ENCODE data around the gene DPYD.

Gene DPYD

DNA sequence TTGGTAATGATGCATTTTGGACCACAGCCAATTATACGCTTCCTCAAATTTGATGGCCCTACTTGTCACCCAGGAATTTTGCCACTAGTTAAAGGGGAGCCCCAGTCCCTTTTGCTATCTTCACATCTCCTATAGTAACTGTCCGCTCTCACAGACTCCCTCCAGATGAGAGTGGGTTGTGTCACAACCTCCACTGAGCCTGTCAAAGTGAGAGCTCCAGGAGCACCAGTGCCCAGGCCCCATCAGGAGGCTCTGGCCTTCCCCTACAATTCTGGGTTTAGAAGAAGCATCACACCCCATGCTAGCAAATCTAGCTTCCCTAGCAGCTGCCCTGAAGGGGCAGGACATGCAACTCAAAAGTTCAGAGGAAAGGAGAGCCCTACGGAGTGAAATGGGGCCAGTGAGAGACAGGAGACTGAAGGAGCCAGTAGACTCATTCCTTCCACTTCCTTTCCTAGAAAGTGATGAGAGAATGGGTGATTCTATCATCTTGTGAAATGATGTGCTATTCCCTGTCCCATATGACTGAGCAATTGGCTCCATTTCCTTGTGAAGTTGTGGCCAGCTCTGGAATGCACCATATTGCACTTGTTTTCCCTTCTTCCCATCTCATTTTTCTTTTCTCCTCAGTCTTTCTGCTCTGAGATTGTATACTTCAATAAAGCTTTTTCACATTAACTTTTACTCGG, 541.3 kb downstream of the DPYD start:
- TF ChIP-seq, protein P1, sequence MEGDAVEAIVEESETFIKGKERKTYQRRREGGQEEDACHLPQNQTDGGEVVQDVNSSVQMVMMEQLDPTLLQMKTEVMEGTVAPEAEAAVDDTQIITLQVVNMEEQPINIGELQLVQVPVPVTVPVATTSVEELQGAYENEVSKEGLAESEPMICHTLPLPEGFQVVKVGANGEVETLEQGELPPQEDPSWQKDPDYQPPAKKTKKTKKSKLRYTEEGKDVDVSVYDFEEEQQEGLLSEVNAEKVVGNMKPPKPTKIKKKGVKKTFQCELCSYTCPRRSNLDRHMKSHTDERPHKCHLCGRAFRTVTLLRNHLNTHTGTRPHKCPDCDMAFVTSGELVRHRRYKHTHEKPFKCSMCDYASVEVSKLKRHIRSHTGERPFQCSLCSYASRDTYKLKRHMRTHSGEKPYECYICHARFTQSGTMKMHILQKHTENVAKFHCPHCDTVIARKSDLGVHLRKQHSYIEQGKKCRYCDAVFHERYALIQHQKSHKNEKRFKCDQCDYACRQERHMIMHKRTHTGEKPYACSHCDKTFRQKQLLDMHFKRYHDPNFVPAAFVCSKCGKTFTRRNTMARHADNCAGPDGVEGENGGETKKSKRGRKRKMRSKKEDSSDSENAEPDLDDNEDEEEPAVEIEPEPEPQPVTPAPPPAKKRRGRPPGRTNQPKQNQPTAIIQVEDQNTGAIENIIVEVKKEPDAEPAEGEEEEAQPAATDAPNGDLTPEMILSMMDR (conservative IDR thresholded peaks at IDR 0.05; ENCODE audit: low read length), result no peak
- peak; percentile 89 for DNase-seq (ENCODE audit: low read depth)
- no peak overlapping the region for H3K4me3 ChIP-seq (ENCODE audit: low read length)

DNA sequence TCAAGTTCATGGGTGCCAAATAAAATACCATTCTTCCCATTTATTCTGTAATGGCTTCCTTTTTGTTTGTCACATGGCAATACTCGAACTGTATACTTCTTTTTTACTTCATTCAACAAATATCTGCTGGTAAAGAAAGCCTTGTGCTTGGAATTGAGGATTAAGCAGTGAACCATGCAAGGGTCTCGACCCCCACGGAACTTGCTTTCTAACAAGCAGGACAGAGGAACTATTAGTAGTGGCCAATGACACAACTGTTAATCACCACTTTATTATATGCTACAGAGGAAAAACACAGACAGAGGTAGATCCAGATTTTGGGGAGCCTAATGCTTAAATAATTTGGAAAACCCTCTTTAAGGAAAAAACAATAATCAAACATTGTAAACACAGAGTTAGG, 542.2 kb downstream of the DPYD start:
- TF ChIP-seq, protein P1 (conservative IDR thresholded peaks at IDR 0.05; ENCODE audit: low read length), result no peak
- no peak for DNase-seq (ENCODE audit: low read depth)

DNA sequence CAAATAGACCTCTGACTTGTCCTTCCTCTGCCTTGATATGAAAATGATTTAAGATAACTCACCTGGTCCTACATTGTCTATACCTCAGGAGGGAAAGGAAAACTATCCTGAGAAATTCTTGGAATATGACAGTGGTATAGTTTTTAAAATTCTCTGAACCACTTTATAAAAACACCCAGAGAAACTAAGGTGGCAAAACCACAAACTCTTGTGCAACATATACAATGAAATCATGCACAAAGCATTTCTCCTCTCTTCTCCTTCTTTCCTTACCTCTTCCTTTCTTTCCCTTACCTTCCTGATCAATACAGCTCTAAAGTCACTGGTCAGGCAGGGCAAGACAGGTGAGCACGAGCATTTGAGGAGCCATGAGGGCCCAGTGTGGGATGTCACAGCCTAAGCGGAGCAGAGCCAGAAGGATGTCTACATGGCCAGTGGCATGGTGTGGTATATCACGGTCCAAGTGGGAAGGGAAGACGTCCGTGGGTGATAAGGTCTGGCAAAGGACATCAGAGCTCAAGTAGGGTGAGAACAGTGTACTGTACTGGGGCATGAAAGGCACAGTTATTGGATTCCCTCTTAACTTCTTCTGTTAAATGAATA, 543.3 kb downstream of the DPYD start:
- H3K4me3 ChIP-seq (ENCODE audit: low read length), result no peak overlapping the region
- TF ChIP-seq, protein P1 (conservative IDR thresholded peaks at IDR 0.05; ENCODE audit: low read length), result no peak
- DNase-seq (ENCODE audit: low read depth), result no peak

More for the DNA sequence above, 542.2 kb downstream of the DPYD start:
- H3K4me3 ChIP-seq (ENCODE audit: low read length), result no peak overlapping the region

DNA sequence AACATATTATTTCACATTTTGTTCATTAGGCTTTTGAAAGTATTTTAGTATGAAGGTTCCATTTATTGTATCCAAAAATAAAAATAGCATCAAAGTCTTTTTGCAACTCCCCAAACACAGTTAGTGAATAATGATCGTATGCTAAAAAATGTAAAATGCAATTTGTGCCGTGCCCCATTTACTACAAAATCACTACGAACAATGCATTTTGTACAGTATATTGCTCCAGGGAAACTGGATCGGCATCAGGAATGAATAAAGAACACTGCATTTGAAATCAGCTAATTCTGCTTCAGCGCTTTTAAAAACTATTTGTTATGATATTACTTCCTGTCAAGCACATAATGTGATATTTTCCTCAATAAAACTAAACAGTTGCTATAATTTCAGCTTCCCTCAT, 547.8 kb downstream of the DPYD start:
- TF ChIP-seq, protein P1 (conservative IDR thresholded peaks at IDR 0.05; ENCODE audit: low read length), result no peak
- no peak for DNase-seq (ENCODE audit: low read depth)
- H3K4me3 ChIP-seq (ENCODE audit: low read length), result no peak overlapping the region

DNA sequence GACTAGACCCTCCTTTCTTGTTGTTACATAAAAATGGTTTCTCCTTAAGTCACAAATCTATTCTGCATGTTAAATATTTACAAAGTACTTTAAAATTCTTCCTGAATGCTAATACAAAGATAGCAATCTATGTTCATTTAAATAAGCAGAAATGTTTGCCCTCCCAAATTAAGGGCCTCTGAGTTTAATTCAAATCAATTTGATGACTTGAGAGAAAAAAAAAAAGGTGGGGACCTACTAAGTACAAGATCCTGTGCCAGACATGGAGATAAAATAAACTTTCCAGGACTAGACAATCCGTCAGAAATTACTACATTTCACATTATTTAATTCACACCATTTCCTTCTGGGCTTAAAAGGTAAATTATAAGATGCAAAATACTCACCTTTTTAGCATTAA, 548.3 kb downstream of the DPYD start:
- DNase-seq (ENCODE audit: low read depth), result no peak
- TF ChIP-seq, protein P1 (conservative IDR thresholded peaks at IDR 0.05; ENCODE audit: low read length), result no peak
- no peak overlapping the region for H3K4me3 ChIP-seq (ENCODE audit: low read length)

DNA sequence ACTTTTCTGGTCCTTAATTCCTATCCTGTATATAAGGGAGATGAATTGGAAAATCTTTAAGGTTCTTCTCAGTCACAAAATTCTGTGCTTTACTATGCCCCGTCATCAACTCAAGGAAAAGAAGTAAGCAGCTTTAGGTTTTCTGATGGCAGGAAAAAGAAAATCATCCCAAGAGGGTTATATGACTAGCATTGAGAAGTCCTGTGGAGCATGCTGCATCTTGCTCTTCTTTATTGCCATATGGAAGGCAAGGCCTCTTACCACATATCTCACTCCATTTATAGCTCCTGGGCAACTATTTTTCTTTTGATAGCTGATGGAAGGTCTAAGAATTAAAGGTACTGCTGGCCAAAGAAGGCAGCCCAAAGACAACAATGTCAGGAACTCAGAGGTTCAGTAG, 552.5 kb downstream of the DPYD start:
- no peak for DNase-seq (ENCODE audit: low read depth)
- TF ChIP-seq, protein P1 (conservative IDR thresholded peaks at IDR 0.05; ENCODE audit: low read length), result no peak
- no peak overlapping the region for H3K4me3 ChIP-seq (ENCODE audit: low read length)

DNA sequence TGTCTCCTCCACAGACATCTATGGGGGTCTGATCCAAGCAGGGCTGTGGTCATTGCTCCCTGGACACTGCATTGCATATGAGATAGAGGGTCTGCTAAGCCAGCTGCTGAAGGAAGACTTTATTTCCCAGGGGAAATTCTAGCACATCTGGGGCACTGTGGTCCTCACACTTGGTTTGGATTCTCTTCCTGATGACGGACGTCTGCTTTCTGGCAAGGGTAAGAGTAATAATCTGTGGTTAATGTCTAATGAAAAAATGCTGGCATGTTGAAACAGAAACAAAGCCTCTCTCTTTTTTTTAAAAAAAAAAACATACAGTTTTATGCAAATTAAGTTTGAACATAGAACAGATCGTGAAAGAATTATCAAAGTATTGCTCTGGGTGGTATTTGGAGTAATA, 553.9 kb downstream of the DPYD start:
- peak; percentile 70 for DNase-seq (ENCODE audit: low read depth)
- TF ChIP-seq, protein P1 (conservative IDR thresholded peaks at IDR 0.05; ENCODE audit: low read length), result no peak
- no peak overlapping the region for H3K4me3 ChIP-seq (ENCODE audit: low read length)

Data from AG10803 (cell line).